PC-9 (cell line): ENCODE results near the gene TARM1. TPM values are rescaled to one million over a fixed set of nuclear protein-coding genes. Genes with fewer than 3 reads are reported as not detected.

Experiments used
- BruUV-seq: library from RNA; stranded (reverse); fragments of 400-500 nt; replicated peaks from 2 replicates; lab custom pipeline; 2021; lab: Mats Ljungman, UMichigan
- CTCF ChIA-PET: fragments of 300-600 bp; sonication (Branson Sonifier 250); formaldehyde crosslinking; loops from one replicate; lab custom pipeline; 2022; ENCODE audit warnings: antibody characterized with exemption; lab: Charles Lee
- POLR2A ChIA-PET: fragments of 300-600 bp; sonication (Branson Sonifier 250); formaldehyde crosslinking; loops from one replicate; lab custom pipeline; 2022; ENCODE audit warnings: antibody characterized with exemption; ENCODE audit not compliant: unreplicated experiment; lab: Charles Lee
- DNase-seq, 2 experiments: peaks; one replicate each; pipeline versions ENCODE4 v3.0.0 to v3.0.0-alpha.2; 2015 to 2022; ENCODE audit warnings: mixed read lengths in 1 of 2
- H2AFZ ChIP-seq: fragments of 200-600 bp; sonication (generic); 2 replicates; pipeline ENCODE4 v1.8.1; 2017; ENCODE audit warnings: antibody characterized with exemption
- H3F3A ChIP-seq: fragments of 200-600 bp; sonication (generic); 2 replicates; pipeline ENCODE4 v1.8.1; 2017; ENCODE audit warnings: antibody characterized with exemption, mild to moderate bottlenecking, low read depth; ENCODE audit not compliant: insufficient read depth
- H3K27ac ChIP-seq: fragments of 200-600 bp; sonication (generic); 2 replicates; pipeline ENCODE4 v1.6.1; 2016; ENCODE audit warnings: mixed run types
- H3K27me3 ChIP-seq: fragments of 200-600 bp; sonication (generic); 2 replicates; pipeline ENCODE4 v1.6.1; 2016; ENCODE audit warnings: low read depth, mixed run types; ENCODE audit not compliant: insufficient read depth
- H3K36me3 ChIP-seq: fragments of 200-600 bp; sonication (generic); 2 replicates; pipeline ENCODE4 v1.6.1; 2016; ENCODE audit warnings: low read depth, mixed run types
- H3K4me1 ChIP-seq: fragments of 200-600 bp; sonication (generic); replicated peaks from 2 replicates; pipeline ENCODE4 v1.6.1; 2016; ENCODE audit warnings: mixed run types; ENCODE audit not compliant: insufficient read depth
- H3K4me2 ChIP-seq: fragments of 200-600 bp; sonication (generic); 2 replicates; pipeline ENCODE4 v1.6.1; 2017; ENCODE audit warnings: mixed run types
- H3K4me3 ChIP-seq: fragments of 200-600 bp; sonication (generic); 2 replicates; pipeline ENCODE4 v1.6.1; 2016; ENCODE audit warnings: mixed run types
- H3K79me2 ChIP-seq: fragments of 200-600 bp; sonication (generic); 2 replicates; pipeline ENCODE4 v1.6.1; 2017; ENCODE audit warnings: low read depth, mixed run types
- H3K9me2 ChIP-seq: fragments of 200-600 bp; sonication (generic); 2 replicates; pipeline ENCODE4 v1.8.1; 2017; ENCODE audit warnings: mild to moderate bottlenecking; ENCODE audit not compliant: insufficient read depth
- H3K9me3 ChIP-seq: fragments of 200-600 bp; sonication (generic); 2 replicates; pipeline ENCODE4 v1.8.1; 2016; ENCODE audit warnings: low read depth; ENCODE audit not compliant: insufficient read depth
- H4K20me1 ChIP-seq: fragments of 200-600 bp; sonication (generic); 2 replicates; pipeline ENCODE4 v1.8.1; 2017; ENCODE audit not compliant: insufficient read depth
- EZH2 ChIP-seq: fragments of 200-600 bp; sonication (generic); IDR thresholded peaks from 2 replicates; pipeline ENCODE4 v1.8.0; 2017; ENCODE audit warnings: antibody characterized with exemption, low read depth
- intact Hi-C: fragments of 100-400 bp; cut with micrococcal nuclease; formaldehyde crosslinking; loops from one replicate; pipeline ENCODE4 v1.10.0; 2022; ENCODE audit not compliant: unreplicated experiment
- total RNA-seq: library from RNA; stranded (reverse); gene quantifications from 2 replicates; pipeline ENCODE4 v1.2.3, GENCODE V29; 2021
- TF ChIP-seq, protein P1 (sequence below): fragments of 200-600 bp; sonication (generic); conservative IDR thresholded peaks from 2 replicates; pipeline ENCODE4 v1.6.1; 2017; ENCODE audit warnings: mixed run types, antibody characterized with exemption, mild to moderate bottlenecking, moderate library complexity

Gene TARM1
- total RNA-seq, 1 experiment from 2014 or later, result not detected

DNA sequence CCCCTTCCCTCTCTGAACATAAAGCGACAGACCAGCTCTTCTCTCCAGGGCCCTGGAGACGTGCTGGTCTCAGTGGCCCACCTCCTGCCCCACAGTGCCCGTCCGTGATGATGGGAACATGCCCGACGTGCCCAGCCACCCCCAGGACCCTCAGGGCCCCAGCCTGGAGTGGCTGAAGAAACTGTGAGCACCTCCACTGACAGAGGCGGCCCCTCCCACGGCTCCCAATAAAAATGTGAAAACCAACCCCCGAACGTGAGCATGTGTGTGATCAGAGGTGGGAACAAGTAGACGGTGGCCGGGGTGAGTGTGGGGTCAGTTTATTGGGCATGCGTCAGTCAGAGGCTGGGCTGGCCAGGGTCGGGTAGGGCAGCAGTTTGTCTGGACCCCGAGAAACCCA is 25.6 kb upstream of the TARM1 start:
- peaks cover 23% of the 10 kb centered on the region for H3K79me2 ChIP-seq
- no peak for DNase-seq

DNA sequence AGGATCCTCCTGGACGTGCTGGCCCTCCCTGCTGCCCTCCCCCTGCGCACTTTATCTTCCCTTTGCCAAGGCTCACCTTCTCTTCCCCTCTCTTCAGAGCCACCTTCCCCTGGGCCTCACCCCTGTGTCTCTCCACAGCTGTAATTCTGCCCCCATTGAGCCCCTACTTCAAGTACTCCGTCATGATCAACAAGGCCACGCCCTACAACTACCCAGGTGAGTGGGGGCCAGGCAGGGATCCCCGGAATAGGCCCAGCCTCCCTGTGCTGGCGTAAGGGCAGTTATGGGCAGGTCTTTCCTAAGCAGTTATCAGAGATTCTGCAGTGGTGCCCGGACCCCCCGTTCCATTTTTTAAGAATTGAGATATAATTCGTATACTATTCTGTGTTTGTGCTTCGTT is 24.6 kb upstream of the TARM1 start:
- Histone ChIP-seq H3K27ac (no peak overlapping the region), H3K79me2 (peaks cover 23% of the 10 kb centered on the region), H3K4me1 (0 out of 2 replicates have a peak, but pooled peaks cover 7% of the 10 kb centered on the region), H3F3A (peaks cover 17% of the 10 kb centered on the region; the same call in 1 of the 2 replicates), H4K20me1 (no peaks in the 10 kb centered on the region), H3K9me2 (no peaks in the 10 kb centered on the region), H3K9me3 (no peaks in the 10 kb centered on the region), H3K4me3 (no peak overlapping the region), H3K27me3 (no peaks in the 10 kb centered on the region), H3K4me2 (no peak overlapping the region), H3K36me3 (peaks cover 20% of the 10 kb centered on the region), H2AFZ (no peak overlapping the region)
- POLR2A ChIA-PET, result no interaction called here
- BruUV-seq, result no TSS peak
- no peak for DNase-seq
- TF ChIP-seq, protein P1, sequence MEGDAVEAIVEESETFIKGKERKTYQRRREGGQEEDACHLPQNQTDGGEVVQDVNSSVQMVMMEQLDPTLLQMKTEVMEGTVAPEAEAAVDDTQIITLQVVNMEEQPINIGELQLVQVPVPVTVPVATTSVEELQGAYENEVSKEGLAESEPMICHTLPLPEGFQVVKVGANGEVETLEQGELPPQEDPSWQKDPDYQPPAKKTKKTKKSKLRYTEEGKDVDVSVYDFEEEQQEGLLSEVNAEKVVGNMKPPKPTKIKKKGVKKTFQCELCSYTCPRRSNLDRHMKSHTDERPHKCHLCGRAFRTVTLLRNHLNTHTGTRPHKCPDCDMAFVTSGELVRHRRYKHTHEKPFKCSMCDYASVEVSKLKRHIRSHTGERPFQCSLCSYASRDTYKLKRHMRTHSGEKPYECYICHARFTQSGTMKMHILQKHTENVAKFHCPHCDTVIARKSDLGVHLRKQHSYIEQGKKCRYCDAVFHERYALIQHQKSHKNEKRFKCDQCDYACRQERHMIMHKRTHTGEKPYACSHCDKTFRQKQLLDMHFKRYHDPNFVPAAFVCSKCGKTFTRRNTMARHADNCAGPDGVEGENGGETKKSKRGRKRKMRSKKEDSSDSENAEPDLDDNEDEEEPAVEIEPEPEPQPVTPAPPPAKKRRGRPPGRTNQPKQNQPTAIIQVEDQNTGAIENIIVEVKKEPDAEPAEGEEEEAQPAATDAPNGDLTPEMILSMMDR, result no peak
- CTCF ChIA-PET, result no interaction called here
- intact Hi-C loops, result no loop called here

More for the DNA sequence above, 25.6 kb upstream of the TARM1 start:
- Histone ChIP-seq H3K27me3 (no peaks in the 10 kb centered on the region), H3F3A (peaks cover 21% of the 10 kb centered on the region; the same call in 1 of the 2 replicates), H3K9me2 (no peaks in the 10 kb centered on the region), H3K4me3 (no peak overlapping the region), H3K9me3 (no peaks in the 10 kb centered on the region), H3K4me1 (0 out of 2 replicates have a peak, but pooled peaks cover 7% of the 10 kb centered on the region), H3K27ac (no peak overlapping the region), H3K4me2 (no peak overlapping the region), H3K36me3 (peaks cover 20% of the 10 kb centered on the region), H2AFZ (no peak overlapping the region), H4K20me1 (no peaks in the 10 kb centered on the region)
- ChIA-PET CTCF (no interaction called here), POLR2A (no interaction called here)
- TF ChIP-seq EZH2, result no peak
- TF ChIP-seq, protein P1, result no peak
- intact Hi-C loops, result no loop called here
- BruUV-seq, result no TSS peak

DNA sequence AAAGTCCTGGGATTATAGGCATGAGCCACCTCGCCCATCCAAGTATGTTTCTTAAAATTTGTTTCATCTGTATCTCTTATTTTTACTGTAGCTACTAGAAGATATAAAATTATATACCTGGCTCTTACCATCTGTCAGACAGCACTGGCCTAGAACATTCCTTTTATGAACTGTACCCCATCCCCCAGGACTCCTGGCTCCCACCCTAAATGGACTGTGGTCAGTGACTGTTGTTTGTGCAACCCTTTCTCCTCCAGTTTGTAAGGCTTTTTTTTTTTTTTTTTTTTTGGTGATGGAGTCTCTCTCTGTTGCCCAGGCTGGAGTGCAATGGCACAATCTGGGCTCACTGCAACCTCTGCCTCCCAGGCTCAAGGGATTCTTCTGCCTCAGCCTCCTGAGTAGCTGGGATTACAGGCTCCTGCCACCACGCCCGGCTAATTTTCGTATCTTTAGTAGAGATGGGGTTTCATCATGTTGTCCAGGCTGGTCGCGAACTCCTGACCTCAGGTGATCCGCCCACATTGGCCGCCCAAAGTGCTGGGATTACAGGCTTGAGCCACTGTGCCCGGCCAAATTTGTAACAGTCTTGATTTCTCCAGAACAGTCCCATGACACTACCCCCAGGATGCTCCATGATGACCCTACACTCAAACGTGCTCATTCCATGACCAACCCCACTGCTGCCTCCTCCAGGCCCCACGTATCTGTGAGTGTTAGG is 24.0 kb upstream of the TARM1 start:
- DNase-seq, result no peak
- H3F3A ChIP-seq, result peaks cover 17% of the 10 kb centered on the region; the same call in 1 of the 2 replicates
- H3K79me2 ChIP-seq, result peaks cover 23% of the 10 kb centered on the region
- no peaks in the 10 kb centered on the region for H4K20me1 ChIP-seq
- H2AFZ ChIP-seq, result no peak overlapping the region
- no peak overlapping the region for H3K27ac ChIP-seq
- TF ChIP-seq, protein P1, result no peak
- no peak for TF ChIP-seq EZH2
- peaks cover 20% of the 10 kb centered on the region for H3K36me3 ChIP-seq
- no peak overlapping the region for H3K4me2 ChIP-seq
- H3K9me3 ChIP-seq, result no peaks in the 10 kb centered on the region
- no peaks in the 10 kb centered on the region for H3K9me2 ChIP-seq
- no TSS peak for BruUV-seq
- H3K27me3 ChIP-seq, result no peaks in the 10 kb centered on the region
- POLR2A ChIA-PET, result no interaction called here
- intact Hi-C loops, result loop anchor here (5.0 kb wide), 1 partner anchor 263 kb away; no protein-coding TSS in a partner anchor
- CTCF ChIA-PET, result no interaction called here
- no peak overlapping the region for H3K4me3 ChIP-seq
- 0 out of 2 replicates have a peak, but pooled peaks cover 7% of the 10 kb centered on the region for H3K4me1 ChIP-seq
